Measurements from ENCODE around the gene PIMREG.

PIMREG gene

GRCh38 chr17:6496116-6496481 lies 51.8 kb downstream of the PIMREG start:
- H3K4me3 ChIP-seq (ENCODE audit: insufficient read depth, low read length, poor library complexity, severe bottlenecking), result no peak overlapping the region
- H3K9me2 ChIP-seq (replicated peaks; ENCODE audit: insufficient read depth, low read length), result no peaks in the 10 kb centered on the region
- H3K27me3 ChIP-seq (ENCODE audit: low read length), result no peaks in the 10 kb centered on the region
- no peaks in the 10 kb centered on the region for H3K36me3 ChIP-seq (ENCODE audit: low read length)
- no peaks in the 10 kb centered on the region for H4K20me1 ChIP-seq (ENCODE audit: low read depth, low read length)
- no peak overlapping the region for H3K27ac ChIP-seq (ENCODE audit: low read depth, low read length)
- H3K4me2 ChIP-seq (ENCODE audit: low read depth, low read length, poor library complexity, severe bottlenecking), result no peak overlapping the region
- no peaks in the 10 kb centered on the region for H3F3A ChIP-seq (ENCODE audit: insufficient read depth)
- no peak overlapping the region for H3K9ac ChIP-seq (ENCODE audit: low read length)
- no peaks in the 10 kb centered on the region for H3K9me3 ChIP-seq (ENCODE audit: insufficient read depth, low read length)
- H2AFZ ChIP-seq (ENCODE audit: low read depth, low read length, severe bottlenecking), result no peak overlapping the region
- H3K79me2 ChIP-seq (ENCODE audit: insufficient read depth, low read length), result no peaks in the 10 kb centered on the region
- no peak for TF ChIP-seq CTCF (IDR thresholded peaks at IDR 0.05; ENCODE audit: insufficient read depth, low read length, poor library complexity, severe bottlenecking)
- no peak for TF ChIP-seq EZH2phosphoT487 (conservative IDR thresholded peaks at IDR 0.05; ENCODE audit: low read length)

GRCh38 chr17:6496640-6497441 lies 52.6 kb downstream of the PIMREG start:
- Histone ChIP-seq H3K36me3 (ENCODE audit: low read length) (no peaks in the 10 kb centered on the region), H2AFZ (ENCODE audit: low read depth, low read length, severe bottlenecking) (no peak overlapping the region), H3K27ac (ENCODE audit: low read depth, low read length) (no peak overlapping the region), H4K20me1 (ENCODE audit: low read depth, low read length) (no peaks in the 10 kb centered on the region), H3K9me3 (ENCODE audit: insufficient read depth, low read length) (no peaks in the 10 kb centered on the region), H3F3A (ENCODE audit: insufficient read depth) (no peaks in the 10 kb centered on the region), H3K9me2 (replicated peaks; ENCODE audit: insufficient read depth, low read length) (no peaks in the 10 kb centered on the region), H3K27me3 (ENCODE audit: low read length) (no peaks in the 10 kb centered on the region), H3K9ac (ENCODE audit: low read length) (no peak overlapping the region), H3K79me2 (ENCODE audit: insufficient read depth, low read length) (no peaks in the 10 kb centered on the region), H3K4me3 (ENCODE audit: insufficient read depth, low read length, poor library complexity, severe bottlenecking) (no peak overlapping the region), H3K4me2 (ENCODE audit: low read depth, low read length, poor library complexity, severe bottlenecking) (no peak overlapping the region)
- no peak for TF ChIP-seq EZH2phosphoT487 (conservative IDR thresholded peaks at IDR 0.05; ENCODE audit: low read length)
- TF ChIP-seq CTCF (IDR thresholded peaks at IDR 0.05; ENCODE audit: insufficient read depth, low read length, poor library complexity, severe bottlenecking), result no peak

- H3K4me2 ChIP-seq (ENCODE audit: low read depth, low read length, poor library complexity, severe bottlenecking), result no peak overlapping the region
- no peaks in the 10 kb centered on the region for H3K27me3 ChIP-seq (ENCODE audit: low read length)
- no peaks in the 10 kb centered on the region for H3K79me2 ChIP-seq (ENCODE audit: insufficient read depth, low read length)
- TF ChIP-seq CTCF (IDR thresholded peaks at IDR 0.05; ENCODE audit: insufficient read depth, low read length, poor library complexity, severe bottlenecking) (no peak), EZH2phosphoT487 (conservative IDR thresholded peaks at IDR 0.05; ENCODE audit: low read length) (no peak)
- no peak overlapping the region for H3K27ac ChIP-seq (ENCODE audit: low read depth, low read length)
- no peak overlapping the region for H2AFZ ChIP-seq (ENCODE audit: low read depth, low read length, severe bottlenecking)
- no peaks in the 10 kb centered on the region for H4K20me1 ChIP-seq (ENCODE audit: low read depth, low read length)
- no peak overlapping the region for H3K4me3 ChIP-seq (ENCODE audit: insufficient read depth, low read length, poor library complexity, severe bottlenecking)
- no peaks in the 10 kb centered on the region for H3K36me3 ChIP-seq (ENCODE audit: low read length)
- no peaks in the 10 kb centered on the region for H3K9me2 ChIP-seq (replicated peaks; ENCODE audit: insufficient read depth, low read length)
- H3K9me3 ChIP-seq (ENCODE audit: insufficient read depth, low read length), result no peaks in the 10 kb centered on the region
- no peaks in the 10 kb centered on the region for H3F3A ChIP-seq (ENCODE audit: insufficient read depth)
- H3K9ac ChIP-seq (ENCODE audit: low read length), result no peak overlapping the region
Observed at GRCh38 chr17:6497496-6498221, 53.4 kb downstream of the PIMREG start.

All from SU-DHL-6 (cell line).